Activated CD8-positive, alpha-beta T cell treated with anti-CD3 and anti-CD28 coated beads for 36 hours (primary cell): Measurements from ENCODE around the gene SETD2. TPM values are rescaled to one million over a fixed set of nuclear protein-coding genes. Genes with fewer than 3 reads are reported as not detected.

Experiments
- ATAC-seq: fragments of 200-7000 bp; cut with Tn5 transposase; one replicate; pipeline ENCODE4 v1.10.0; 2021; ENCODE audit warnings: mild to moderate bottlenecking, moderate library complexity
- CTCF ChIA-PET: fragments of 350-600 bp; sonication (Branson Sonifier 250); formaldehyde crosslinking; loops from one replicate; lab custom pipeline; 2021; ENCODE audit warnings: antibody characterized with exemption; lab: Charles Lee
- POLR2A ChIA-PET: fragments of 350-600 bp; sonication (Branson Sonifier 250); formaldehyde crosslinking; loops from one replicate; lab custom pipeline; 2021; ENCODE audit warnings: antibody characterized with exemption; lab: Charles Lee
- DNase-seq: peaks from one replicate; pipeline ENCODE4 v3.0.0-alpha.2; 2020
- H3K27ac Mint-ChIP-seq: one replicate; pipeline ENCODE4 v1.8.0; 2021; ENCODE audit warnings: mild to moderate bottlenecking, mixed read lengths
- H3K27me3 Mint-ChIP-seq: one replicate; pipeline ENCODE4 v1.8.0; 2021; ENCODE audit warnings: mixed read lengths
- H3K36me3 Mint-ChIP-seq: one replicate; pipeline ENCODE4 v1.8.0; 2021; ENCODE audit warnings: low read depth, mixed read lengths
- H3K4me1 Mint-ChIP-seq: one replicate; pipeline ENCODE4 v1.8.0; 2021; ENCODE audit warnings: low read depth, mixed read lengths
- H3K4me3 Mint-ChIP-seq: one replicate; pipeline ENCODE4 v1.8.0; 2021; ENCODE audit warnings: mild to moderate bottlenecking, moderate library complexity, mixed read lengths
- H3K9me3 Mint-ChIP-seq: one replicate; pipeline ENCODE4 v1.8.0; 2021; ENCODE audit warnings: mixed read lengths
- intact Hi-C: fragments of 100-400 bp; cut with micrococcal nuclease; formaldehyde crosslinking; loops from one replicate; pipeline ENCODE4 v1.10.0; 2022
- total RNA-seq, 2 experiments: library from RNA; stranded (reverse); gene quantifications; one replicate each; pipeline ENCODE4 v1.2.3, GENCODE V29; 2021
- TF ChIP-seq, protein P1 (sequence below): fragments of 200-600 bp; IDR thresholded peaks from one replicate; pipeline ENCODE4 v1.8.0; 2022; ENCODE audit warnings: antibody characterized with exemption, mild to moderate bottlenecking

SETD2 gene
- total RNA-seq, 2 experiments from 2014 or later: 34.7 to 36.1 TPM

DNA sequence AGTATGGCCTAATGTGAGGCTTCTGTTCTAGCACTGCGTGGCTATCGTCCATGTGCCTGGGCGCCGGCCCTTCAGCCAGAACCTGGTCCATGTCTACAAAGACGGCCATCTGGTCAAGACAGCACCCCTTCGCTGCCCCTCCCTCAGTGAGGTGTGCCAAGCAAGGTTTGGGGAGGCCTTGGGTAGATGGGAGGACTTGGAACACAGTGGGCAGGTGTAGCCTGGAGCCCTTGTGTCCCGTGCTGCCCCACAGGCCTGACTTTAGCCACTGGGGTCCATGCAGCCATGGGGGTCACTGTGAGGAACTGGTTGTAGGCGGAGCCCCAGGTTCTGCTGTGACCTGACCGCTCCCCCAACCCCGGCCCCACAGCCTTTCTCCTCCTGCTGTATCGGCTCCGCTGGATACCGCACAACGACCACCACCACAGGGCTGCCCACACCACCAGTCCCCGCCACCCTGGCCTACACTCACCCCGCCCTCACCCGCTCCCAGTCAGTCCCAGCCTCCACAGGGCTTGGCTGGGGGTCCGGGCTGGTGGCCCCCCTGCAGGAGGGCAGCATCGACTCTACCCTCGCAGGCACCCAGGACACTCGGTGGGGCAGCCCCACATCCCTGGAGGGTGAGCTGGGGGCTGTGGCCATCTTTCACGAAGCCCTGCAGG, 167.9 kb downstream of the SETD2 start:
- ChIA-PET POLR2A (interaction anchor here (0.7 kb wide), 1 partner anchor 45 kb away, joined by 3 read pairs; no protein-coding TSS in a partner anchor), CTCF (no interaction called here)
- TF ChIP-seq, protein P1, sequence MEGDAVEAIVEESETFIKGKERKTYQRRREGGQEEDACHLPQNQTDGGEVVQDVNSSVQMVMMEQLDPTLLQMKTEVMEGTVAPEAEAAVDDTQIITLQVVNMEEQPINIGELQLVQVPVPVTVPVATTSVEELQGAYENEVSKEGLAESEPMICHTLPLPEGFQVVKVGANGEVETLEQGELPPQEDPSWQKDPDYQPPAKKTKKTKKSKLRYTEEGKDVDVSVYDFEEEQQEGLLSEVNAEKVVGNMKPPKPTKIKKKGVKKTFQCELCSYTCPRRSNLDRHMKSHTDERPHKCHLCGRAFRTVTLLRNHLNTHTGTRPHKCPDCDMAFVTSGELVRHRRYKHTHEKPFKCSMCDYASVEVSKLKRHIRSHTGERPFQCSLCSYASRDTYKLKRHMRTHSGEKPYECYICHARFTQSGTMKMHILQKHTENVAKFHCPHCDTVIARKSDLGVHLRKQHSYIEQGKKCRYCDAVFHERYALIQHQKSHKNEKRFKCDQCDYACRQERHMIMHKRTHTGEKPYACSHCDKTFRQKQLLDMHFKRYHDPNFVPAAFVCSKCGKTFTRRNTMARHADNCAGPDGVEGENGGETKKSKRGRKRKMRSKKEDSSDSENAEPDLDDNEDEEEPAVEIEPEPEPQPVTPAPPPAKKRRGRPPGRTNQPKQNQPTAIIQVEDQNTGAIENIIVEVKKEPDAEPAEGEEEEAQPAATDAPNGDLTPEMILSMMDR: no peak
- no peaks in the 10 kb centered on the region for H3K27me3 Mint-ChIP-seq
- H3K4me3 Mint-ChIP-seq: no peak overlapping the region
- intact Hi-C loops: loop anchor here (5.0 kb wide), 1 partner anchor 74 kb away; no protein-coding TSS in a partner anchor
- H3K9me3 Mint-ChIP-seq: no peaks in the 10 kb centered on the region
- no peak for ATAC-seq
- no peak for DNase-seq
- peaks cover 13% of the 10 kb centered on the region for H3K36me3 Mint-ChIP-seq
- peaks cover 20% of the 10 kb centered on the region for H3K4me1 Mint-ChIP-seq
- no peak overlapping the region for H3K27ac Mint-ChIP-seq

DNA sequence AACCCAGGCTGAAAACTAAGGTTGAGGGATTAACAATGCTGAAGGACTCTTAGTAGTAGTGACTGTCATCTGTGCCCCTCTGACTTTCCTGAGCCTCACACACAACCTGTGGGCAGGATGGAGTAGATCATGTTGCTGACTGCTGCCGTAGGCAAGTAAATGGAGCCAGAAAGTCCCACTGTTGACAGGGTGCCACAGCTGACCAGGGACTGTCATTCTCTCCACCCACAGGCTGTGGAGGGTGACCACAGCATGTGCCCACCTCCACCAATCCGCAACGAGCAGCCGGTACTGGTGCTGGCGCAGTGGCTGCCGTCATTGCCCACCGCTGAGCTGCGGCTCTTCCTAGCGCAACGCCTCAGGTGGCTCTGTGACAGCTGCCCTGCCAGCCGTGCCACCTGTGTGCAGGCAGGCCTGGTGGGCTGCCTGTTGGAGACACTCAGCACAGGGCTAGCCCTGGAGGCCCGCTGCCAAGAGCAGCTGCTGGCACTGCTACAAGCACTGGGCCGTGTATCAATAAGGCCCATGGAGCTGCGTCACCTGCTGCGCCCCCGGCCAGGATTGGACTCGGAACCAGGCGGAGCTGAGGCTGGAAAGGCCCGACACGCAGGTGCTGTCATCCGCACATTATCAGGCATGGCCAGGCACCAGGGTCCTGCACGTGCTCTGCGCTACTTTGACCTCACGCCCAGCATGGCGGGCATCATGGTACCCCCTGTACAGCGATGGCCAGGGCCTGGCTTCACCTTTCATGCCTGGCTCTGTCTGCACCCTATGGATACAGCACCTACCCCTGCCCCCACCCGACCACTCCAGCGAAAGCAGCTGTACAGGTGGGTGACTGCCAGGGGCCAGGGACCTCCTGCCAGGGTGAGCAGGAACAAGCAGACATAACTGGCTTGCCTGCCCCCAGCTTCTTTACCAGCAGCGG, 168.8 kb downstream of the SETD2 start:
- Mint-ChIP-seq H3K36me3 (peaks cover 11% of the 10 kb centered on the region), H3K27me3 (no peaks in the 10 kb centered on the region)

GRCh38 chr3:46993986-46994385, 169.9 kb downstream of the SETD2 start:
- peaks cover 18% of the 10 kb centered on the region for H3K36me3 Mint-ChIP-seq
- H3K4me3 Mint-ChIP-seq: no peak overlapping the region
- ATAC-seq (no peak), DNase-seq (no peak)
- CTCF ChIA-PET: interaction anchor here (0.8 kb wide), 1 partner anchor 14 kb away, joined by 3 read pairs; the partner anchor contains the start of gene NBEAL2
- POLR2A ChIA-PET: interaction anchor here (1.5 to 4.6 kb wide), 3 partner anchors 9 to 15 kb away, joined by 4 to 20 read pairs (median 6); no protein-coding TSS in a partner anchor
- no peaks in the 10 kb centered on the region for H3K9me3 Mint-ChIP-seq
- no peak overlapping the region for H3K27ac Mint-ChIP-seq
- TF ChIP-seq, protein P1: no peak
- peaks cover 28% of the 10 kb centered on the region for H3K4me1 Mint-ChIP-seq
- no peaks in the 10 kb centered on the region for H3K27me3 Mint-ChIP-seq
- intact Hi-C loops: no loop called here

More for the DNA sequence above, 168.8 kb downstream of the SETD2 start:
- Mint-ChIP-seq H3K4me3 (no peak overlapping the region), H3K27ac (no peak overlapping the region), H3K9me3 (no peaks in the 10 kb centered on the region), H3K4me1 (peaks cover 20% of the 10 kb centered on the region)
- DNase-seq (no peak), ATAC-seq (no peak)
- intact Hi-C loops: loop anchor here (5.0 kb wide), 1 partner anchor 73 kb away; no protein-coding TSS in a partner anchor
- TF ChIP-seq, protein P1: no peak
- ChIA-PET CTCF (no interaction called here), POLR2A (interaction anchor here (1.5 to 4.6 kb wide), 2 partner anchors 11 to 14 kb away, joined by 4 to 20 read pairs; no protein-coding TSS in a partner anchor)

GRCh38 chr3:46993292-46993691, 170.6 kb downstream of the SETD2 start:
- Mint-ChIP-seq H3K4me3 (no peak overlapping the region), H3K27ac (no peak overlapping the region), H3K36me3 (peaks cover 17% of the 10 kb centered on the region), H3K9me3 (no peaks in the 10 kb centered on the region), H3K4me1 (peaks cover 33% of the 10 kb centered on the region), H3K27me3 (no peaks in the 10 kb centered on the region)
- DNase-seq: no peak
- ChIA-PET POLR2A (interaction anchor here (1.5 to 4.6 kb wide), 3 partner anchors 8 to 16 kb away, joined by 4 to 20 read pairs (median 6); no protein-coding TSS in a partner anchor), CTCF (interaction anchor here (0.8 kb wide), 1 partner anchor 13 kb away, joined by 3 read pairs; the partner anchor contains the start of gene NBEAL2)
- intact Hi-C loops: no loop called here
- ATAC-seq: no peak
- TF ChIP-seq, protein P1: no peak
